ENCODE results near the gene KRTAP4-4.
"Not testable (repeated sequence)": the region's sequence is repeated elsewhere in the genome, so short reads cannot be mapped to it uniquely, and the experiment has no call there.

The KRTAP4-4 gene

DNA sequence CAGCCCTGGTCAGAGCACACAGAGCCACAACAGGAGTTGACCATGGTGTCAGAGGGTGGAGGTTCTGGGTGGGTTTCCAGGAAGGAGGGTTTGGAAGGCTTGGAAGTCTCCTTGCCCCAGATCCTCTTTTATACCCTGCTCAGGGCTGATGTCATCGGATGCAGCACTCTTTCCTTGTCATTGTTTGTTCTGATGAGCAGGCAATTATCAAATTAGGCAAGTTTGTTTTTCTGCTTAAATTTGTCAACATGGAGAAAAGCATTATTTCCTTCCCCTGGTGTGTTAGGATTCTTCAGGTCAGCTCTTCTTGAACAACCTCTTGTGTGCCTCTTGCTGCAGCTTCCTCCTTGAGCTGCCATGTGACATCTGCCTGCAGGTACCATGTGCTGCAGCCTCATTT lies at the start of gene KRTAP4-4:
Gene KRTAP4-4 (minus strand): TSS at position 101 of the 400 bp plus-strand sequence. CDS start 57 bp downstream, at position 44.
- DNase-seq (ENCODE audit: low read depth): no peak

DNA sequence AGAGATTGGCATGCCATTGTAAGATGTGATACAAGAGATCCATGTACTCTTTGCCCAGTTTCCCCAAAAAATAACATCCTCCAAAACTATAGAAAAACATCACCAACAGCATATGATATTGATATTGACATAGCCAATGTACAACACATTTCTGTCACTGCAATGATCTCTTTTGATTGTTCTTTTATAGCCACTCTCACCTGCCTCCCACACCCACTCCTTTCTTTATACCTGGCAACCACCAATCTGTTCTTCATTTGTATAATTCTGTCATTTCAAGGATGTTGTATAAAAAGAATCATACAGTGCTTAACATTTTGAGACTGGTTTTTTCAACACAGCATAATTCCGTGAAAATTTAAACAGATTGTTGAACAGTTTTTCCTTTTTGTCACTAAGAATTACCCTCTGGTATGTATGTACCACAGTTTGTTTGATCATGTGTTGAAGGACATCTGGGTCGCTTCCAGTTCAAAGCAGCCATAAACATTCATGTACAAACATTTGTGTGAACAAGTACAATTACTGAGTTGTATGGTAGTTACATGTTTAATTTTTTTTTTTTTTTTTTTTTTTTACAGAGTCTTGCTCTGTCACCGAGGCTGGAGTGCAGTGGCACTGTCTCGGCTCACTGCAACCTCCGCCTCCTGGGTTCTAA lies 39.0 kb upstream of the KRTAP4-4 start:
- no peak for DNase-seq (ENCODE audit: low read depth)

DNA sequence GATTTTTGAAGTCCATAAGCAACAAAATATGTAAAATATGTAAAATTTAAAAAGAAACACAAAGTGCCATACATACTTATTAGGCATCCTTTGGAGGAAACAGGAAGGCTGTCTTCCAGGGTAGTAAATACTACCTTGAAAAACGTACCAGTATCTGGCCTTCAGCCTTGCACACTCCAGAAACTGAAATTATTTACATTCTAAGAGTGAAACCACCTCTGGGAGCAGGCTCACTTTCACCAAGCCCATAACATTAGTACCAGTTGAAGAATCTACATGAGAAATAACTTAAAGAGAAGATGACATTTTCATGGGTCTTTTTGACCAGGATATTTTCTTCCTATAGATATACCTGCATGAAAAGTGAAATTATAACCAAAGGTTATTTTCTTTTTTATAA lies 35.5 kb upstream of the KRTAP4-4 start:
- DNase-seq (ENCODE audit: low read depth): no peak

GRCh38 chr17:41190328-41190727 lies 29.8 kb upstream of the KRTAP4-4 start:
- no peak for DNase-seq (ENCODE audit: low read depth)

- not testable (repeated sequence) for DNase-seq (ENCODE audit: low read depth)
Observed at GRCh38 chr17:41189837-41190318, 29.3 kb upstream of the KRTAP4-4 start, which contains the start of gene KRTAP9-1. TSS of gene KRTAP9-1 (plus strand) at chr17:41189887. CDS start at chr17:41189887, 0 bp downstream.

- no peak for DNase-seq (ENCODE audit: low read depth)
Observed at GRCh38 chr17:41186872-41187271, 26.3 kb upstream of the KRTAP4-4 start.

GRCh38 chr17:41185001-41185400 lies 24.5 kb upstream of the KRTAP4-4 start:
- DNase-seq (ENCODE audit: low read depth): no peak

DNA sequence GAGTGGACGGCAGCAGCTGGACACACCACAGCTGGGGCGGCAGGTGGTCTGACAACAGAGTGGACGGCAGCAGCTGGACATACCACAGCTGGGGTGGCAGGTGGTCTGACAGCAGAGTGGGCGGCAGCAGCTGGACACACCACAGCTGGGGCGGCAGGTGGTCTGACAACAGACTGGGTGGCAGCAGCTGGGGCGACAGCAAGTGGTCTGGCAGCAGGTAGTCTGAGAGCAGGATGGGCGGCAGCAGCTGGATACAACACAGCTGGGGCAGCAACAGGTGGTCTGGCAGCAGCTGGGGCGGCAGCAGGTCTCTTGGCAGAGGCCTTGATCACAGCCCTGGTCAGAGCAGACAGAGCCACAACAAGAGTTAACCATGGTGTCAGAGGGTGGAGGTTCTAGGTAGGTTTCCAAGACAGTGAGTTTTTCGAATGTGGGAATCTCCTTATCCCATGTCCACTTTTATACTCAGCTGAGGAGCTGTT lies 24.0 kb upstream of the KRTAP4-4 start, which contains the start of gene KRTAP4-1:
Gene KRTAP4-1 (minus strand): TSS at position 432 of the 482 bp plus-strand sequence. CDS start 57 bp downstream, at position 375.
- DNase-seq (ENCODE audit: low read depth): no peak

DNA sequence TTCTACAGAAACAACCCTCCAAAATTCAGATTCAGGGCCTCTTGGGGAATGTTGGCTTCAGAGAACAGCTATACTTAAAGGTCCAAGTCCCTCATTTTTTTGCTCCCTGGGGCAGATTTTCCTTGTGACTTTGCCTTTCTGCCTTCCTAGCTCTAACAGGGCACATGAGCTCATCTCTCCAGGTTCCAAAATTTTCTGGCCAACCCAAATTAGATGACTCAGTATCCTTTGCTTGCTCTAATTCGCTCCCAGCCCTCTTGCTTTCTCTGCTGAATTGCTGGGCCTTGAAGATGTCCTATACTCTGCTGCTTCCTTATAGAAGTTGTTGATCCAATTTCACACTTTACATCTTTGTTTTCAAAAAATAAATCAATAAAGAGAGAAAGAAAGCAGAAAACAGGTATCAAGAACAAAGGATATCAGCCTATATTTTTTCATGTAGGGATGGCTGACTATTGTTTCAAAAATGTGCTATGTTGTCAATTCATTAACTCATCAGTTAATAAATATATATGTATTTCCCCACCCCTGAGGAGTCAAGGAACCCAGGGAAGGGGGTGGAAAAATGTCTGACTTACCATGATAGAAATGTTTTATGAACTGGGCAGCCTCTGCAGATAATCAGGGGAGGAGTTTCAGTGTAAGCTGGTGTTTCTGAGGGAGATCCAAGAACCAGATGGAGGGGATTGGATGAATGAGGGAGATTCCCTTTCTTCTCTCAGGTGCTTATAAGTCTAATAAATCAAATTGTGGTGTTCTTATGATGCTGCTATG lies 18.5 kb upstream of the KRTAP4-4 start:
- no peak for DNase-seq (ENCODE audit: low read depth)

GRCh38 chr17:41178341-41178740 lies 17.8 kb upstream of the KRTAP4-4 start:
- no peak for DNase-seq (ENCODE audit: low read depth)

DNA sequence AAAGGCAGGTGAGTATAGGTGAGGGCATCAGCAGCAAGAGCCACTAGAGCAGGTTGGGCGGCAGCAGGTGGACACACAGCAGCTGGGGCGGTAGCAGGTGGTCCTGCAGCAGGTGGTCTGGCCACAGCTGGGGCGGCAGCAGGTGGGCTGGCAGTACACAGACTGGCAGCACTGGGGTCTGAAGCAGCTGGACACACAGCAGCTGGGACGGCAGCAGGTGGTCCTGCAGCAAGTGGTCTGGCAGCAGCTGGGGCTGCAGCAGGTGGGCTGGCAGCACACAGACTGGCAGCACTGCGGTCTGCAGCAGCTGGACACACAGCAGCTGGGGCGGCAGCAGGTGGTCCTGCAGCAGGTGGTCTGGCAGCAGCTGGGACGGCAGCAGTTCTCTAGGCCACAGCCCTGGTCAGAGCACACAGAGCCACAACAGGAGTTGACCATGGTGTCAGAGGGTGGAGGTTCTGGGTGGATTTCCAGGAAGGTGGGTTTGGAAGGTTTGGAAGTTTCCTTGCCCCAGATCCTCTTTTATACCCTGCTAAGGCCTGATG lies 17.3 kb upstream of the KRTAP4-4 start, which contains the start of gene KRTAP4-2:
Gene KRTAP4-2 (minus strand): TSS at position 495 of the 545 bp plus-strand sequence. CDS start 57 bp downstream, at position 438.
- no peak for DNase-seq (ENCODE audit: low read depth)

DNA sequence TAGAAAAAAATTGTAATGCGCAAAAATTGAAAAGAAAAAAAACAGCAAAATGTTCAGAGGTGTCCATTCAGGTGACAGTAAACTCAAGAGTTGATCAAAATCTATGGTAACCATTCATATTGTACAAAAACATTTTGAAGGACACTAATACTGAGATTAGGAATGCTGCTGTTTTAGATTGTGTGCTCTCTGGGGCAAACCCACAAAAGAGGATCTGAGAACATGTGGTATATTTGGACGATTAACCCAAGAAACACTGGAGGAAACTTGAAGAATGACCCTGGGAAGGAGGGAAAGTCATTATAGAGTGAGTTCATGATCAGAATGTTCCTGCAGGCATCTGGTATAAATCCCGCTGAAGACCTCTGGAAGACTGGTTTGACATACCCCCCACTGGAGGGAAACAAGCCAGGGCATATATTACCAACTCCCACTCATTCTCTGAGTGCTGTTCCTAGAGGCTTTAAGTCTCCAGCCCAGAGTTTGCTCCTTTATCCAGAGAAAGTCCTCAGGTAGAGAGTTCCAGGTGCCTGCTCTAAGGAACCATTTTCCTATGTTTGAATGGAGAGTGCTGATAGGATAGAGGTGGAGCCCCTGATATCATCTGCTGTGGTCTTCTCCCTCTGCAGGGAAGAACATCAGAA lies 16.3 kb upstream of the KRTAP4-4 start:
- DNase-seq (ENCODE audit: low read depth): no peak

DNA sequence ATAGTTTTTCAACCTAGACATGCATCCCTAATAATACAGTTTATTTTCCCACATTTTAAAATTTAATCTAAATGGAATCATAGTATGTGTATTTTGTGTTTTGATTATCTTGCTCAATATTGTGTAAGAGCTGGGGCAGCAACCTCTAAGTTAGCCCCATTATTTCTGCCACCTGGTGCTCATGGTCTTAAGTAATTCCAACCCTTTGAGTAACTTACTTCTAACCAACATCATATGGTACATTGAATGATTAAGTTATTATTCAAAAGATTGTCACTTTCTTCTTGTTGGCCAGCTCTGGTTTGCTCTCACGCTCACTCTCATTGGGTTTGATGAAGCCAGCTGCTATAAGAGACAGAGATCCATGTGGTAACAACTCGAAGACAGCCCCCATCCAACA lies 11.3 kb upstream of the KRTAP4-4 start:
- DNase-seq (ENCODE audit: low read depth): no peak

DNA sequence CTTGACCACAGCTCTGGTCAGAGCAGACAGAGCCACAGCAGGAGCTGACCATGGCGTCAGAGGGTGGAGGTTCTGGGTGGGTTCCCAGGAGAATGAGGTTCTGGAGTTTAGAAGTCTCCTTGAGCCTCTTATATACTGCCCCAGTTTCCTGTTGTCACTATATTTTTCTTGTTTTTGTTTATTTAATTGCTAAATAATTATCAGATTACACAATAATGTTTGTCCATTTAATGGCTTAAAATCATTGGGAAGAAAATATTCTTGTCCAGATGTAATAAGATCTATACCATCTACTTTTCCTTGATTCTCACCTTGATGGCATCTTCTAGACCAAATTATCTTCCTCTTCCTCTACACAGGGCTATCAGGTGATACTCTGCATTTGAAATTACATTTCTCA lies 7.6 kb upstream of the KRTAP4-4 start, which contains the start of gene KRTAP4-3:
Gene KRTAP4-3 (minus strand): TSS at position 101 of the 400 bp plus-strand sequence. CDS start 49 bp downstream, at position 52.
- DNase-seq (ENCODE audit: low read depth): no peak

DNA sequence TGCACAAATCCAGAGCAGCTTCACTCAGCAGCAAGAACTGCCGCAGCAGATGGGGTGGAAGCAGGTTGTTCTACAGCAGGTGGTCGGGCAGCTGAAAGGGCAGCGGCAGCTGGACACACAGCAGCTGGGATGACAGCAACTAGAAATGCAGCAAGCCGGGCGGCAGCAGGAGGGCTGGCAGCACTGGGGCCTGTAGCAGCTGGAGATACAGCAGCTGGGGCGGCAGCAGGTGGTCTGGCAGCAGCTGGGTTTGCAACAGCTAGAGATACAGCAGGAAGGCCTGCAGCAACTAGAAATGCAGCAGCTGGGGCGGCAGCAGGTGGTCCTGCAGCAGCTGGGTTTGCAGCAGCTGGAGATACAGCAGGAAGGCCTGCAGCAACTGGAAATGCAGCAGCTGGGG lies 7.0 kb upstream of the KRTAP4-4 start:
- no peak for DNase-seq (ENCODE audit: low read depth)

- no peak for DNase-seq (ENCODE audit: low read depth)
Observed at GRCh38 chr17:41163828-41164227, 3.3 kb upstream of the KRTAP4-4 start.

GRCh38 chr17:41160190-41160589 lies 358 bp downstream of the KRTAP4-4 start:
- DNase-seq (ENCODE audit: low read depth): not testable (repeated sequence)

DNA sequence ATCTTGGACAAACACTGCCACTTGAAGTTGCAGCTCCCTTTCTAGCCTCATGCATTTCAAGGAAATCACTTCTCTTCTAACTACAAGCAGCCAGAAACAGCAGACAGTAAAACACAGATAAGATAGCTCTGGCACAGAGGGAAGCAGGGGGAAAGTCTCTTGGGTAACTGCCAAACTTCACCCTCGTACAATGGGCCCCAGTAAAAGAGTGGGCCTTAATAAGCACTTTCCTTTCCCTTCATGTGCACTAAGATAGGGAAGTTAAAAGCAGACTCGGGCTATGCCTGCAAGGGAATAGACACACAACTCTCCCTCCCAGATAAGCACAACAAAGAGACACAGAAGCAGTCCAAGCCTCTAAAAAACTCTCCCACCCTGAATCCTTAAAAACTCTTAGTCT lies 6.7 kb downstream of the KRTAP4-4 start:
- DNase-seq (ENCODE audit: low read depth): no peak

GRCh38 chr17:41151525-41151924 lies 9.0 kb downstream of the KRTAP4-4 start:
- DNase-seq (ENCODE audit: low read depth): no peak

DNA sequence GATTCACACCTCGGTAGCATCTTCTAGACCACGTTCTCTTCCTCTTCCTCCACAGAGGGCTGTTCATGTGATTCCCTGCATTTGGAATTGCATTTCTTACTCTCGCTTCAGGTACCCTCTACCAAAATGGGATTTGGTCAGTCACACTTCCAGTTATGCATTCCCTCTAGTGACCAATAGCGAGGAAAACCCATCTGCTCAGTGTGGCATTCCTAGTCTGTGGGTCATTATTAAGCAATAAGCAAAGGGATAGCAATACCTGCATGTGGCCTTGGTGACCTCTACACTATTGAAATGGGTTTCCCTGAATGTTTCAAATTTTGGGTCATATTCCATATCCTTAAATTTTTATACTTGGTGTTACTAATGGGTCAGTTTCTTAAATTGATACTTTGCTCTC lies 10.5 kb downstream of the KRTAP4-4 start:
- DNase-seq (ENCODE audit: low read depth): no peak

GRCh38 chr17:41149652-41149985 lies 10.9 kb downstream of the KRTAP4-4 start, which contains the start of gene KRTAP4-5:
TSS of gene KRTAP4-5 (minus strand) at chr17:41149825. CDS start at chr17:41149767, 58 bp downstream.
- no peak for DNase-seq (ENCODE audit: low read depth)

Measured in activated T-cell treated with anti-CD3 and anti-CD28 coated beads for 48 hours (primary cell).